HUES48 (cell line): ENCODE data around the gene COL1A1.

Experiments
- H3K27ac ChIP-seq: one replicate; pipeline ENCODE4 v1.7.0; 2013; ENCODE audit warnings: low read depth, low read length, inconsistent platforms
- H3K27me3 ChIP-seq: 2 replicates; pipeline ENCODE4 v1.6.1; 2013; ENCODE audit warnings: mild to moderate bottlenecking, low read length; ENCODE audit not compliant: control insufficient read depth, insufficient read depth
- H3K36me3 ChIP-seq: 2 replicates; pipeline ENCODE4 v1.6.1; 2013; ENCODE audit warnings: low read length; ENCODE audit not compliant: control insufficient read depth, insufficient read depth
- H3K4me1 ChIP-seq: 2 replicates; pipeline ENCODE4 v1.6.1; 2013; ENCODE audit warnings: mild to moderate bottlenecking, low read length; ENCODE audit not compliant: control insufficient read depth, insufficient read depth
- H3K4me3 ChIP-seq: 2 replicates; pipeline ENCODE4 v1.5.1; 2013; ENCODE audit warnings: mild to moderate bottlenecking, low read depth, low read length
- H3K9ac ChIP-seq: 2 replicates; pipeline ENCODE4 v1.6.1; 2013; ENCODE audit warnings: mild to moderate bottlenecking, low read depth, low read length, moderate library complexity
- H3K9me3 ChIP-seq: 2 replicates; pipeline ENCODE4 v1.6.1; 2013; ENCODE audit warnings: low read length; ENCODE audit not compliant: control insufficient read depth, insufficient read depth

COL1A1 gene

DNA sequence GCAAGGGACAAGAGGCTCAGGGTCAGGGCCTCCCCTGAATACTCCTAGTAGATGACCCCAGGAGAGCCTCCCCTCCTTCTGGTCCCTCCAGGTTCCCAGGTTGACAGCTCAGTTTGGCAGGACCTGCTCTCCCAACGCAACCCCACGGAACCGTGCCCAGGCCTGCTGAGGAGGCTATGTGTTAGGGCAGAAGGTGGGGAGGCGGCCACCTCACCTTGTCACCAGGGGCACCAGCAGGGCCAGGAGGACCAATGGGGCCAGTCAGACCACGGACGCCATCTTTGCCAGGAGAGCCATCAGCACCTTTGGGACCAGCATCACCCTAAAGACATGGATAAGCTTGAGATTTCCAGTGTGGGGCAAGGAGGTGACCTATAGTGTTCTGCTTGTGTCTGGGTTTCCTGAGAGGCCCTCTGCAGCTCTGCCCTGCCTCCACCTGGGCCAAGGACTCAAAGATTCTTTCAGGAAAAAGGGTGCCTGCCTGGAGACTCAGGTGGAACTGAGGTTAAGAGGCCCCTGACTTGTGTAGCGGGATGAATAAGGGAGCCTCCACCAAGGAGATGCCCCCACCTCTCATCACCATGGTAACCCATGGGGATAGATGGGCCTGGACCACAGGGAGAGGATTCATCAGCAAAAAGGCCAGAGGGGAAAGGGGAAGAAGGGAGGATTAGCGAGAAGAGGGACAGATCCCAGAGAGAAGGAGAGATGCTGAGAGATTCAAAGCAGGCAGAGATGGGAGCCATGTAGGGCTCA lies 10.7 kb downstream of the COL1A1 start:
- H3K27me3 ChIP-seq, result no peaks in the 10 kb centered on the region
- no peak overlapping the region for H3K9ac ChIP-seq
- no peaks in the 10 kb centered on the region for H3K9me3 ChIP-seq
- H3K4me1 ChIP-seq, result no peaks in the 10 kb centered on the region
- H3K27ac ChIP-seq, result no peak overlapping the region
- H3K36me3 ChIP-seq, result peaks cover 89% of the 10 kb centered on the region
- H3K4me3 ChIP-seq, result no peak overlapping the region

DNA sequence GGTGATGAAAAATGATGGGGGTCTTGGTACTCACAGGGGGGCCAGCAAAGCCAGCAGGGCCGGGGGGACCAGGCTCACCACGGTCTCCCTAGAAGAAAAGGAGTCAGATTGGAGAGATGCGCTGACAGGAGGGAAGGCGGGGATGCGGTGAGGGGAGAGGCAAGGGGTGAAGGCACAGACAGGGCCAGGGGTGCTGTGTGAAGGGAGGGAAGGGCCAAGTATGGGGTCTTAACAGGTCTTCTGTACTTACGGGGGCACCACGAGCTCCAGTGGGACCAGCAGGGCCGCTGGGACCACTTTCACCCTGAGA lies 11.2 kb downstream of the COL1A1 start:
- H3K9me3 ChIP-seq, result no peaks in the 10 kb centered on the region
- peaks cover 85% of the 10 kb centered on the region for H3K36me3 ChIP-seq
- H3K27ac ChIP-seq, result no peak overlapping the region

DNA sequence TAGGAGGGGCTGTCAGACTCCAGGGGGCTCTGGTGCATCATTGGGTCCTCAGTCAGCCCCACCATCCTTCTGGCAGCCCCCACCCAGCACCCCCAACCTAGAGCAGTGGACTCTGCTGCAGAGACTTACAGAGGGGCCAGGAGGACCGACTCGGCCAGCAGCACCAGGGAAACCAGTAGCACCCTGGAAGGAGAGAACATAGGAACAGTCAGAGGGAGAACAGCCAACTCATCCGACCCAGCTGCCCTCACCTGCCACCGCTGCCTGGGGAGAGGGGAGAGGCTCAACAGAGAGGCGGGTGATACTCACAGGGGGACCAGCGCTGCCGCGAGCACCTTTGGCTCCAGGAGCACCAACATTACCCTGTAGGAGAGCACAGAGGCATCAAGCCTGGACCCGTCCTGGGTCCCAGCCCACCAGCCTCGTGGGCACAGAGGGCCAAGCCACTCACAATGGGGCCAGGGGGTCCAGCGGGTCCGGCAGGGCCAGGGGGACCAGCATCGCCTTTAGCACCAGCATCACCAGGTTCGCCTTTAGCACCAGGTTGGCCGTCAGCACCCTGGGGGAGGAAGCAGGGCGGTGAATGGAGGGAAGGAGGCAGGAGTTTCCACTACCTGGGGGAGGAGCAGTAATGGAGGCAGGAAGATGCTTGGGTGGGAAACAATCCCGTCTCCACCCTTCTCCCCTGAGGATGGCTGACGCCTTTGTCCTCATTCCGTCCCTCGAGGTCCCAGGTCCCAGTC lies 11.7 kb downstream of the COL1A1 start:
- Histone ChIP-seq H3K27me3 (no peaks in the 10 kb centered on the region), H3K9me3 (no peaks in the 10 kb centered on the region), H3K4me3 (no peak overlapping the region), H3K36me3 (peaks cover 81% of the 10 kb centered on the region), H3K9ac (no peak overlapping the region), H3K27ac (no peak overlapping the region), H3K4me1 (peaks cover under 1% of the 10 kb centered on the region; the same call in 1 of the 2 replicates)

More for the DNA sequence above, 11.2 kb downstream of the COL1A1 start:
- no peak overlapping the region for H3K4me3 ChIP-seq
- no peaks in the 10 kb centered on the region for H3K27me3 ChIP-seq
- H3K9ac ChIP-seq, result no peak overlapping the region
- no peaks in the 10 kb centered on the region for H3K4me1 ChIP-seq

DNA sequence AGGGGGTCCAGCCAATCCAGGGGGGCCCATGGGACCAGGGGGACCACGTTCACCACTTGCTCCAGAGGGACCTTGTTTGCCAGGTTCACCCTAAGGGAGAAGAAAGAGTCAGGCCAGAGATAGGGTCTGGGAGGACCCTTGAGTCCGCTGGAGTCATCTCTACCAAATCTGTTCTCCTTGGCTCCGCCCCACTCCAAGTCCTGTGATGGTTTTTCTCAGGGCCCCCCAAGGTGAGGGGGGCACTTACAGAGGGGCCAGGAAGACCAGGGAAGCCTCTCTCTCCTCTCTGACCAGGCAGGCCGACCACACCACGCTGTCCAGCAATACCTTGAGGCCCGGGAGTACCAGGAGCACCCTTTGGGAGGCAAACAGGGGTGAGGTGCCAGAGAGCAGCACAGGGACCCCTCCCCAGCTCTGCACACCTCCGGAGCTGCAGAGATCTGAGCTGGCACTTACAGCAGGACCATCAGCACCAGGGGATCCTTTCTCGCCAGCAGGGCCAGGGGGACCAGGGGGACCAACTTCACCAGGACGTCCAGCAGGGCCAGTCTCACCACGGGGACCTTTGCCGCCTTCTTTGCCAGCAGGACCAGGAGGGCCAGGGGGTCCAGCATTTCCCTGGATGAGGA lies 12.4 kb downstream of the COL1A1 start:
- Histone ChIP-seq H3K9ac (no peak overlapping the region), H3K4me3 (no peak overlapping the region), H3K4me1 (peaks cover 6% of the 10 kb centered on the region), H3K27ac (no peak overlapping the region), H3K27me3 (no peaks in the 10 kb centered on the region), H3K9me3 (no peaks in the 10 kb centered on the region), H3K36me3 (peaks cover 79% of the 10 kb centered on the region)

DNA sequence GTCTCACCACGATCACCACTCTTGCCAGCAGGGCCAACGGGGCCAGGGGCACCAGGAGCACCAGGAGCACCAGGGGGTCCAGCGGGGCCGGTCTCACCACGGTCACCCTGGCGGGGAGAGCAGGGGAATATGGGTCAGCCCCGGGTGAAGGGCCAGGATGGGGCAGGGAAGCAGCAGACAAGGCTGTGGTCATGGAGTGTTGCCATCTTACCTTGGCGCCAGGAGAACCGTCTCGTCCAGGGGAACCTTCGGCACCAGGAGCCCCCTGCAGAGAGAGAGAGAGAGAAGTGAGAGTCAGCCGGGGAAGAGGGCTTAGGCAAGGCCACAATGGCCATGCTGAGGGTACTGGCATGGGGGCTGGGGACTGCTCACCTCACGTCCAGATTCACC lies 12.9 kb downstream of the COL1A1 start:
- Histone ChIP-seq H3K9ac (no peak overlapping the region), H3K27ac (no peak overlapping the region), H3K4me1 (peaks cover 11% of the 10 kb centered on the region), H3K27me3 (no peaks in the 10 kb centered on the region), H3K4me3 (no peak overlapping the region), H3K9me3 (no peaks in the 10 kb centered on the region), H3K36me3 (peaks cover 74% of the 10 kb centered on the region)

DNA sequence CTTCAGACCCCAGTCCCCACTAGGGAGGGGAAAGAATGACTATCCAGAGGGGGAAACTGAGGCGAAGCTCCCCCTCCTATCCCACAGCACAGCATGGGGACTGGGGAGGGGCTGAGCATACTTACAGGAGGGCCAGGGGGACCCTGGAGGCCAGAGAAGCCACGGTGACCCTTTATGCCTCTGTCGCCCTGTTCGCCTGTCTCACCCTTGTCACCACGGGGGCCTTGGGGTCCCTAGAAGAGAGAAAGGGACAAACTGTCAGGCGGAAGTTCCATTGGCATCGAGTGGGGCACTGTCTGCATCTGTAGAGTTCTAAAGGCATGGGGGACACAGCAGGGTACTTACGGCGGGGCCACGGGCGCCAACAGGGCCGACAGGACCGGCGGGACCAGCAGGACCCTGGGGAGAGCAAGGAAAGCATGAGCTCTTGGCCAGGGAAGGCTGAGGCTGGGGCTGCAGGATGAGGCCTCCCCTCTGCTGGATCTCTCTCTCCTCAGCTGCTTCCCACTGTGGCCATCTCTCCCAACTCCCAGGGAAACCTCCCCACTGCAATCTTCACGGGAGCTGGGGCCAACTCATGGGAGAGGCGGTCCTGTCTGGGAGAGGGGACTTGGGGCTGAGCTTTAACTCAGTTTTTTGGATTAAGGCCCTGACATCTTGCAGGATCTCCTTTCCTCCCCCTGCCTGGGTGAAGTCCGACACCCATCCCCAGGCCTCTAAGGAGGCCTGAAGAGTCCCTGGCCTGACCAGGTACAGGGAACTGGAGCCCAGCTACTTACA lies 13.5 kb downstream of the COL1A1 start:
- Histone ChIP-seq H3K27ac (no peak overlapping the region), H3K4me3 (no peak overlapping the region), H3K36me3 (peaks cover 71% of the 10 kb centered on the region), H3K9ac (no peak overlapping the region), H3K4me1 (peaks cover 14% of the 10 kb centered on the region), H3K9me3 (no peaks in the 10 kb centered on the region), H3K27me3 (no peaks in the 10 kb centered on the region)

DNA sequence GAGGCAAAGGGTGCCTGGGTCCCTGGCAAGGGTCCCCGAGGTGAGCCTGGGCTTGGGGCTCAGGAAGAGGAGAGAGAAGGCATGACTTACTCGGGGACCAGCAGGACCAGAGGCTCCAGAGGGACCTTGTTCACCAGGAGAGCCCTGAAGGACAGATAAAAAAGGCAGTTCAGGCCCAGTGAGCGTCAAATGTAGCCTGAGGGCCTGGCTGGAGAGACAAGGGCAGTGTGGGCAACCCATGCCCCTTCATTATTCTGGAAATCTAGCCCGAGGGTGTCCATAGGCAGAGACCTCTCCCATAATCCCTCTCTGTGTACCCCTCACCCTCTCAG lies 14.1 kb downstream of the COL1A1 start:
- H3K9me3 ChIP-seq, result no peaks in the 10 kb centered on the region
- H3K4me1 ChIP-seq, result peaks cover 14% of the 10 kb centered on the region
- no peaks in the 10 kb centered on the region for H3K27me3 ChIP-seq
- H3K4me3 ChIP-seq, result no peak overlapping the region
- H3K36me3 ChIP-seq, result peaks cover 65% of the 10 kb centered on the region
- H3K27ac ChIP-seq, result no peak overlapping the region
- no peak overlapping the region for H3K9ac ChIP-seq

DNA sequence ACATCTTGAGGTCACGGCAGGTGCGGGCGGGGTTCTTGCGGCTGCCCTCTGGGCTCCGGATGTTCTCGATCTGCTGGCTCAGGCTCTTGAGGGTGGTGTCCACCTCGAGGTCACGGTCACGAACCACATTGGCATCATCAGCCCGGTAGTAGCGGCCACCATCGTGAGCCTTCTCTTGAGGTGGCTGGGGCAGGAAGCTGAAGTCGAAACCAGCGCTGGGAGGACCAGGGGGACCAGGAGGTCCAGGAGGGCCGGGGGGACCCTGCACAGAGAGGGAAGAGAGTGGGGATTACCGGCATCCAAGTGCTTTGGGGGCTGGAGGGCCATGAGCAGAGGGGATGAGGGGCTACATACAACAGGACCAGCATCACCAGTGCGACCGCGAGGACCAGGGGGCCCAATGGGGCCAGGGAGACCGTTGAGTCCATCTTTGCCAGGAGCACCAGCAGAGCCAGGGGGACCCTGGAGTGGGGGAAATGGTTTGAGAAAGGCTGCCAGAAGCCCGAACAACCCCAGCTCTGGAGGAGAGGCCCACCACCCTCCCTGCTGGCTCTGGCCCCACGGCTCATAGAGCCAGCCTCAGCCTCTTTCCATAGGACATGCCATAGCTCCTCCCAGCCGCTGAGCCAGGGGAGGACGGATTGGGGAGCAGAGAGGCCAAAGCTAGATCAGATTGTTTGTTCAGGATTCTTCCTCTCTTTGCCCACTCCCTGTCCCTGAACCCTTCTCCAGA lies 14.6 kb downstream of the COL1A1 start:
- H3K9ac ChIP-seq, result no peak overlapping the region
- peaks cover 59% of the 10 kb centered on the region for H3K36me3 ChIP-seq
- peaks cover 14% of the 10 kb centered on the region for H3K4me1 ChIP-seq
- no peaks in the 10 kb centered on the region for H3K27me3 ChIP-seq
- H3K27ac ChIP-seq, result no peak overlapping the region
- no peak overlapping the region for H3K4me3 ChIP-seq
- no peaks in the 10 kb centered on the region for H3K9me3 ChIP-seq

DNA sequence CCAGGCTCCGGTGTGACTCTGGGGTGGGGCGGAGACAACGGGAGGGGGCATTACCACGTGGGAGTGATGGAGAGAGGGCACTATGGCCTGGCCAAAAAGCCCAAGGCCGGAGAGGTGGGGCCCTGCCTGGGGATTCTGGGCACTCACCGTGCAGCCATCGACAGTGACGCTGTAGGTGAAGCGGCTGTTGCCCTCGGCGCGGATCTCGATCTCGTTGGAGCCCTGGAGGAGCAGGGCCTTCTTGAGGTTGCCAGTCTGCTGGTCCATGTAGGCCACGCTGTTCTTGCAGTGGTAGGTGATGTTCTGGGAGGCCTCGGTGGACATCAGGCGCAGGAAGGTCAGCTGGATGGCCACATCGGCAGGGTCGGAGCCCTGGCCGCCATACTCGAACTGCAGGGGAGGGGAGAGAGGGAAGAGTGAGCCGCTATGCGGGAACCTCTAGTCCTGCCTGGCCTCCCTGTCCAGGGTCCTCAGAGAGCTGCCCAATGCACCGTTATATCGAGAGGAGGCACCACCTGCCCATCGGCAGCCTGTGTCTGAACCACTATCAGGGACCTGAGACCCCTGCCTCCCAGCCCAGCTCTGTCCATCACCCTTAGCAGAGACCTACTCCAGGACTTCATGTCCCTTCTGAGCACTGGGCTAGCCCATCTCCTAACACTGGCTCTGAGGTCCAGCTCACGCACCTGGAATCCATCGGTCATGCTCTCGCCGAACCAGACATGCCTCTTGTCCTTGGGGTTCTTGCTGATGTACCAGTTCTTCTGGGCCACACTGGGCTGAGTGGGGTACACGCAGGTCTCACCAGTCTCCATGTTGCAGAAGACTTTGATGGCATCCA lies 15.6 kb downstream of the COL1A1 start:
- no peak overlapping the region for H3K4me3 ChIP-seq
- H3K36me3 ChIP-seq, result peaks cover 51% of the 10 kb centered on the region
- H3K9ac ChIP-seq, result no peak overlapping the region
- peaks cover 14% of the 10 kb centered on the region for H3K4me1 ChIP-seq
- no peaks in the 10 kb centered on the region for H3K9me3 ChIP-seq
- H3K27ac ChIP-seq, result no peak overlapping the region
- H3K27me3 ChIP-seq, result no peaks in the 10 kb centered on the region
